C4-2B (cell line): ENCODE results near the gene ICE2.
A peak's percentile ranks its signal among the peaks of the same experiment; 100 is the strongest.

Experiments used
- H3K27ac ChIP-seq: fragments of 450-650 bp; 2 replicates; pipeline ENCODE4 v1.5.1; 2017
- CTCF ChIP-seq: fragments of 450-650 bp; conservative IDR thresholded peaks from 2 replicates; pipeline ENCODE4 v1.5.1; 2017; ENCODE audit warnings: mild to moderate bottlenecking
- ZFX ChIP-seq: fragments of 450-650 bp; IDR thresholded peaks from 2 replicates; pipeline ENCODE4 v1.6.1; 2017

The ICE2 gene

GRCh38 chr15:60493166-60493565, 14.2 kb upstream of the ICE2 start:
- TF ChIP-seq CTCF (no peak), ZFX (no peak)
- H3K27ac ChIP-seq: no peak overlapping the region

DNA sequence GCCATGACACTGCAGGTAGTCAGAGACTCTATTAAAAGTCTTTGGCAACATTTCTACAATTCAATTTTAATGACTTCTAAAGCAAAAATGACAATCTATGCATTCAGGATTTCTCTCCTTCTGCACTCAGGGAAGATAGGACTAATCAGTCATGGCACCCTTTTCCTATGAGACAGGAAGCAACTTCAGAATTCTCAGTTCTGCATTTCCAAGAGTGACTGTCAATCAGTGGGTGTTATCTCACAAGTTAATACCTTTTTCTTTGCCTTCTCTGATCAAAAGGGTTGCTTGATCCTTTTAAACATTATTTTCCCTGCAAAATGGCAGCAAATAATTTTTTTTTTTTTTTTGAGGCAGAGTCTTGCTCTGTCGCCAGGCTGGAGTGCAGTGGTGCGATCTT, 7.8 kb upstream of the ICE2 start:
- TF ChIP-seq ZFX (no peak), CTCF (no peak)
- H3K27ac ChIP-seq: no peak overlapping the region

GRCh38 chr15:60485365-60486055, 6.6 kb upstream of the ICE2 start:
- H3K27ac ChIP-seq: no peak overlapping the region
- TF ChIP-seq CTCF (no peak), ZFX (no peak)

DNA sequence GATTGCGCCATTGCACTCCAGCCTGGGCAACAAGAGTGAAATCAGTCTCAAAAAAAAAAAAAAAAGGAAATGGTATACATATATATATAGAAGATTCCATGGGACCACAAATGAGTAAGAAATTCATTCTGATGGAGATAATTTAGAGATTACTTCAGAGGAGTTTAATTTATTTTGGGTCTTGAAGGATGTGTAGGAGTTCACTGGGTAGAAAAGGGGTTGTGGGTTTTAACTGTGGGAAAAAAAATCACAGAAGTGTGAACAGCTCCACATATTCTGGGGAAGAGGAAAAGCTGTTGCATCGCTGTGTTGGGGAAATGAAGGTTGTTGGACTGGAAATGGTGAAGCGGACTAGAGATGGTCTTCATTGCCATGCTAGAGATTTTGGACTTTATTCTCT, 4.1 kb upstream of the ICE2 start:
- H3K27ac ChIP-seq: no peak overlapping the region
- TF ChIP-seq CTCF: no peak
- TF ChIP-seq ZFX: no peak

DNA sequence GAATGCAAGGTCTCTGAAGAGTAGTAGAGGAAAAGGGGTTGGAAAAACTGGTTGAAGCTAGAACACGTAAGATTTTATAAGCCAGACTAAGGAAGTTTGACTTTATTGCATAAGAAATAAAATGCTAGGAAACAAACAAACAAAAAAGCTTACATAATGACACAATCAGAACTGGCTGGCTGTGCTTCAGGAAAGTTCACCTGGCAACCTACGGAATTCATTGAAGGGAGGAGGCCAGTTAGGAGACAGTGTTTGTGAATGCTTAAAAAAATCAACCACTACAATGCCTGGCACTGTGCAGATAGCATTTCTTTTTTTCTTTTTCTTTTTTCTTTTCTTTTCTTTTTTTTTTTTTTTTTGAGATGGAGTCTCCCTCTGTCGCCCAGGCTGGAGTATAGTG, 1.9 kb upstream of the ICE2 start:
- 0 out of 2 replicates have a peak overlapping the region, but pooled peaks have one; percentile 10 for H3K27ac ChIP-seq
- TF ChIP-seq ZFX: no peak
- no peak for TF ChIP-seq CTCF

DNA sequence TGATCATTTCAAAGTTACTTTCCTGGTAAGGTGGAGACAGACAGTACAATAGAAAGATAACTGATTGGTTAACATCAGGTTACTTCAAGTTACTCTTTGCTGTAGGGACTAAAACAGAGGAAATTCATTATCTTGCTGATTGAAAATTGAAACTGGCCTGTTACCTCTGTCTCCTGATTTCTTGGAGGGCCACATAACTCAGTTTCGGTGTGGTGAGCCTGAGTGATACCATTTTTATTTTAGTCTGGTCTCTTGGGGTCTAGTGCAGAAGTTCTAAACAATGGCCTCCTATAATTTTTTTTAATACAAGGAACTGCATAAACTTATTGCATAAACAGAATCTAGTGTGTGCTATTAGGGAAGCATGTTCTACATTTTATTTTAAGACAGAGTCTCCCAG, 1.2 kb upstream of the ICE2 start:
- H3K27ac ChIP-seq: no peak overlapping the region

More for the DNA sequence above, 1.2 kb upstream of the ICE2 start:
- TF ChIP-seq CTCF (no peak), ZFX (no peak)
